Lower lobe of right lung (tissue), 2 donors: ENCODE results near the gene ATG2A. TPM values are rescaled to one million over a fixed set of nuclear protein-coding genes. Genes with fewer than 3 reads are reported as not detected.
A peak's percentile ranks its signal among the peaks of the same experiment; 100 is the strongest.

Experiments
- ATAC-seq, 2 donors: fragments of 200-7000 bp; cut with Tn5 transposase; one replicate each; pipeline ENCODE4 v1.9.1; 2020 to 2022; ENCODE audit warnings: mild to moderate bottlenecking in 2 of 2, moderate library complexity in 2 of 2
- DNase-seq: peaks from one replicate; pipeline ENCODE4 v3.0.0-alpha.2; 2020
- H3K27ac ChIP-seq: fragments of 200-600 bp; one replicate; pipeline ENCODE4 v1.8.0; 2022
- H3K27me3 ChIP-seq: fragments of 200-600 bp; one replicate; pipeline ENCODE4 v1.8.0; 2022; ENCODE audit warnings: low read depth
- H3K36me3 ChIP-seq: fragments of 200-600 bp; one replicate; pipeline ENCODE4 v1.8.0; 2022; ENCODE audit warnings: mild to moderate bottlenecking
- H3K4me1 ChIP-seq: fragments of 200-600 bp; one replicate; pipeline ENCODE4 v1.8.0; 2022
- H3K4me3 ChIP-seq: fragments of 200-600 bp; one replicate; pipeline ENCODE4 v1.8.0; 2022; ENCODE audit warnings: mild to moderate bottlenecking
- H3K9me3 ChIP-seq: fragments of 200-600 bp; one replicate; pipeline ENCODE4 v1.8.0; 2022
- CTCF ChIP-seq: fragments of 200-600 bp; IDR thresholded peaks from one replicate; pipeline ENCODE4 v1.8.0; 2022; ENCODE audit warnings: antibody characterized with exemption, mild to moderate bottlenecking
- intact Hi-C: fragments of 100-400 bp; cut with DNase I; formaldehyde crosslinking; loops from one replicate; pipeline ENCODE4 v1.11.0; 2022
- total RNA-seq: library from RNA; stranded (reverse); fragmentation: NEBNext Ultra II Directional; extraction: Animal tissue kit (Norgen Biotek cat#: 25700); gene quantifications from one replicate; pipeline ENCODE4 v1.2.1, GENCODE V29; 2021
- donor health status: DM: no; HTN: yes; CAD: no; lungs with severe emphysema.

ATG2A gene
- total RNA-seq, 1 donor from 2014 or later, result 21.7 TPM

- peak overlapping the region; percentile 83 for H3K27ac ChIP-seq
- DNase-seq (no peak), ATAC-seq (peak; percentile 3 to 16)
- H3K4me1 ChIP-seq, result peaks cover 98% of the 10 kb centered on the region
- H3K4me3 ChIP-seq, result peak overlapping the region; percentile 28
- no peak for TF ChIP-seq CTCF
- intact Hi-C loops, result no loop called here
- no peaks in the 10 kb centered on the region for H3K27me3 ChIP-seq
- no peaks in the 10 kb centered on the region for H3K9me3 ChIP-seq
- peaks cover 27% of the 10 kb centered on the region for H3K36me3 ChIP-seq
Measured at GRCh38 chr11:64862987-64863390, 54.0 kb downstream of the ATG2A start.

- no peaks in the 10 kb centered on the region for H3K27me3 ChIP-seq
- peaks cover 30% of the 10 kb centered on the region for H3K36me3 ChIP-seq
- TF ChIP-seq CTCF, result no peak
- no peak overlapping the region for H3K4me3 ChIP-seq
- peaks cover 99% of the 10 kb centered on the region for H3K4me1 ChIP-seq
- H3K27ac ChIP-seq, result peak overlapping the region; percentile 83
- intact Hi-C loops, result no loop called here
- H3K9me3 ChIP-seq, result no peaks in the 10 kb centered on the region
- ATAC-seq, result no peak
- no peak for DNase-seq
Measured at GRCh38 chr11:64861227-64861975, 55.6 kb downstream of the ATG2A start.

GRCh38 chr11:64859542-64860414 is 57.2 kb downstream of the ATG2A start:
- H3K36me3 ChIP-seq, result peaks cover 34% of the 10 kb centered on the region
- no peaks in the 10 kb centered on the region for H3K27me3 ChIP-seq
- no peaks in the 10 kb centered on the region for H3K9me3 ChIP-seq
- peak overlapping the region; percentile 59 for H3K27ac ChIP-seq
- TF ChIP-seq CTCF, result no peak
- DNase-seq (no peak), ATAC-seq (no peak)
- no peak overlapping the region for H3K4me3 ChIP-seq
- intact Hi-C loops, result no loop called here
- H3K4me1 ChIP-seq, result peaks cover 99% of the 10 kb centered on the region

GRCh38 chr11:64858467-64859263 is 58.3 kb downstream of the ATG2A start:
- intact Hi-C loops, result no loop called here

More at GRCh38 chr11:64858467-64859263, 58.3 kb downstream of the ATG2A start:
- peak overlapping the region; percentile 59 for H3K27ac ChIP-seq
- peaks cover 100% of the 10 kb centered on the region for H3K4me1 ChIP-seq
- peaks cover 44% of the 10 kb centered on the region for H3K36me3 ChIP-seq
- H3K9me3 ChIP-seq, result no peaks in the 10 kb centered on the region
- no peak overlapping the region for H3K4me3 ChIP-seq
- ATAC-seq (no peak), DNase-seq (no peak)
- TF ChIP-seq CTCF, result no peak
- no peaks in the 10 kb centered on the region for H3K27me3 ChIP-seq
